HG02642 (cell line): ENCODE measurements around the gene CD48.

ENCODE experiments used
- ATAC-seq: cut with Tn5 transposase; IDR thresholded peaks from one replicate; pipeline ENCODE4 v1.9.1; 2021; ENCODE audit warnings: mild to moderate bottlenecking; ENCODE audit not compliant: unreplicated experiment, poor library complexity

CD48 gene, protein sequence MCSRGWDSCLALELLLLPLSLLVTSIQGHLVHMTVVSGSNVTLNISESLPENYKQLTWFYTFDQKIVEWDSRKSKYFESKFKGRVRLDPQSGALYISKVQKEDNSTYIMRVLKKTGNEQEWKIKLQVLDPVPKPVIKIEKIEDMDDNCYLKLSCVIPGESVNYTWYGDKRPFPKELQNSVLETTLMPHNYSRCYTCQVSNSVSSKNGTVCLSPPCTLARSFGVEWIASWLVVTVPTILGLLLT

DNA sequence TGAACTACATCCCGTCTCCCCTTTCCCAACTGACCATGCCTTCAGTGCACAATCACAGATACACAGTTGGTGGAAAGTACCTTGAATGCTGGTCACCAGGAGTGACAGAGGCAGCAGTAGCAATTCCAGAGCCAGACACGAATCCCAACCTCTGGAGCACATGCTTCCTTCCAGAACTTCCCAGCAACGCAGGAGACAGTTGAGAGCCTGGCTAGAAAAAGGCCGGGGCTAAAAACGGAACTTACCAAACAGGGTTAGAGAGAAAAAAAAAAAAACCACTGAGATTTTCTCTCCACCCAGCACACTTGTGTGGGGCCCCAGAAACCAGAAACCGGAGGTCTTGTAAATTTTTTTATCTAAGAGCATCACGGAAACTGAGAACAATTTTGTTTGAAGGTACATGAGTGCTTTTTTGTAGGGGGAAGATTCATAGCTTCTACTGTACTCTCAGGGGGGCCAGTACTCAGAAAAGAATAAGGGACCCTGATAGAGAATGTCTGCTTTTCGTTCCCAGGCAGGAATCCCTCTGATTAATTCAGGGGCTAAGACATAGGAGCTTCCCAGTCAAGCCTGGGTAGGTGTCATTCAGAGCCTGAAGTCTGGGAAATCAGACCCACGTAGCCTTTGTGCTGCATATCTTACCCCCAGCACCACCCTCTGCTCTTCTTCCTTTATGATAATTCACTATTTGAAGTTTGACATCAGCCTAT lies at the start of gene CD48:
Gene CD48, minus strand, starts transcription at position 221 of the 710 bp plus-strand sequence. Its CDS starts 59 bp downstream, at position 162.
- ATAC-seq: peak; percentile 42

DNA sequence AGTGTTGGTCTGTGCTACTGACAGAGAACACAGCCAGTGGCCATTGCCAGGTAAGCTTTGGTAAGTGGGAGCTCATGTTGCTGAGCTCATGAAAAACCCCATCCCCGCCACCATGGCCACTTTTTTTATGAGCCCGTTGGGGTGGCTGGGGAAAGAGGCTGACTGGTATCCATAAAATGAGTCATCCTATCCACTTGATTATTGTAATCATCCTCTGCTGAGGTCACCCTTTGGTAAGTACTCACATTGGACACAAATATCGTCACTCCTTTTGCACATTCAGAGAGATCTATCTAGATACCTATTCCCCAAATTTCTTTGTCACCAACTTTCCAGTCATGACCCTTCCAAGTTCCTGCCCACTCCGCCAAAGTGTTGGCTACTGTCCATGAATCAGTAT lies 49.4 kb upstream of the CD48 start:
- ATAC-seq: no peak

DNA sequence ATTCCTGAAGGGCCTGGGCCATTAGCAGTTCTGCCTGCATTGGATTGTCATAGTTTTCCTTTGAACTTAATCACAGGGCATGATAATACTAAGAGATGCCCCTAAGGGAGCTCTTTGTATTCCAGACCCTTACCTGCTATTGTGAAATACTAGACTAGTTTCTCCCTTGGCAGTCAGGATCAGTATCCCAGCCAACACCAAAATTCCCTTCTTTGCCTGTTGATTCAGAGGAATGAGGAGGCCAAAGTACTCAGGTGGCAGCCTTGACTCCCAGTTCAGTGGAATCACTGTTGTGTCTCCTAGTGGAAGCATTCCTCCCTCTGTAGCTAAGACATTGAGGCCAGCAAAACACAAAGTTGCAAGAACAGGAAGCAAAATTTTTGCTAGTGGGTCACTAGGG lies 48.1 kb upstream of the CD48 start:
- ATAC-seq: no peak

DNA sequence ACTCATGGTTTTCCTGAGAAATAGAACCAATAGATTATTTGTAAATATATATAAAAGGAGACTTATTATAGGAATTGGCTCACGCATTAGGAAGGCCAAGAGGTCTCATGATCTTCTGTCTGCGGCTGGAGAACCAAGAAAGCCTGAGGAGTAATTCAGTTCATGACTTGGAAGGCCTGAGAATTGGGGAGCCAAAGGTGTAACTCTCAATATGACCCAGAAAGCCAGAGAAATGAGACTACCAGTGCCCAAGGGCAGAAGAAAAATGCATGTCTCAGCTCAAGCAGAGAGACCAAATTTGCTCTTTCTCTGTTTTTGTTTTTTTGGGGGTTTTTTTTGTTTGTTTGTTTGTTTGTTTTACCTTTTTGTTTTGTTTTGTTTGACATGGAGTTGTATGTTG lies 46.9 kb upstream of the CD48 start:
- no peak for ATAC-seq

DNA sequence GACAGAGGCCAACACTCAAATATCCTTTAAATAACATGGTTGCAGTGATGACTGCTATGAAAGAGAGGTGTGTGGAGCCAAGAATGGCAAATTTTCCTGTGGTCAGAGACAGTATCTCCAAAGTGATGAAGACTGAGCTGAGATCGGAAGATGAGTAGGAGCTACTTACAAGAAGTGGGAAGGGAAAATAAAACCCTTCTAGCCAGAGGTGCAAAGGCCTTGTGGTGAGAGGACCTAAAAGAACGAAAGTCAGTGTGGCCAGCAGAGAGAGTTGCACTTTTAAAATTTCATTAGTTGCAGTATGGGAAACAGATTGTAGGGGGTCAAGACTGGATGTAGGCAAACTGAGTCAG lies 45.2 kb upstream of the CD48 start:
- ATAC-seq: no peak

GRCh38 chr1:160755911-160756848 lies 44.6 kb upstream of the CD48 start:
- ATAC-seq: no peak

DNA sequence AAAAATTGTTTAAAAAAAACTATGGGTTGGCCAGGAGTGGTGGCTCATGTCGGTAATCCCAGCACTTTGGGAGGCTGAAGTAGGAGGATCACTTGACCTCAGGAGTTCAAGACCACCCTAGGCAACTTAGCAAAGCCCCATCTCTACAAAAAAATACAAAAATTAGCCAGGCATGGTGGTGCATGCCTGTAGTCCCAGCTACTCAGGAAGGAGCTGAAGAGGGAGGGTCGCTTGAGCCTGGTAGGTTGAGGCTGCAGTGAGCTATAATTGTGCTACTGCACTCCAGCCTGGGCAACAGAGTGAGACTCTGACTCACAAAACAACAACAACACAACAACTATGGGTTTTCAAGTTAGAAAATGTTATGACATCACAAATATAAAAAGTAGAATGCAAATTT lies 43.8 kb upstream of the CD48 start:
- no peak for ATAC-seq

DNA sequence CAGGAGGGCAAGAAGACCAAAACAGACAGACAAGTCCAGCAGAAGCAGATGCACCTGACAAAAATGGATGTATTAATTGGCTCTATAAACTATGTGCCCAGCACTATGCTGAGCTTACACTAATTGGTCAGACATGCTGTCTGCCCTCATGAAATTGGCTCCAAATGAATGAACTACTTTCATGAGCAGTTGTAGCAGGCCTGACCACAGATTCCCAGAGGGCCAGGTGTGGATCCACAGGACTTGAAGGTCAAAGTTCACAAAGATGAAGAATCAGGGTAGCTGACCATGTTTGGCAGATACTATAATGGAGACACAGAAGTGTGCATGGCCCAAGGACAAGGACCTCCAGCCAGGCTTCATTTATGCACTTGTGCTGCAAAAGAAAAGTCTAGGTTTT lies 42.0 kb upstream of the CD48 start:
- ATAC-seq: no peak

- ATAC-seq: no peak
These were observed 41.3 kb upstream of the CD48 start for GRCh38 chr1:160752924-160753323.

DNA sequence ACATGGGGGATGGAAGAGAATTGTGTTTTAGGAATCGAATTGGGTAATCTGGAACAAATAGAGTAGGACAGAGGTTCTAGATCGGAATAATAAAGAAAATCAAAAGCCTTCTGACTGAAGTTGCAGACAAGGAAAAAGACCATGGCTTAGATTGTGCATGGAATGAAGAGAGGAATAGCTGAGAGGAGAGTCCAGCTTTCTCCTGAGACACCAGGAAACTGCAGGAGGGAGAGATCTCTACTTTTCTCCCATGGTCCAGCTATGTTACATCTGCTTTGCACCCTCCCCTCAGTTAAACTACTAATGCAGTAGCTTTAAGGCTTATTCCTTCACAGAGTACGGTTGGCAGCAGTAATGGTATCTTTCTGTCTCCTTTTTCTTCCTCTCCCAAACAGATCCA lies 40.8 kb upstream of the CD48 start:
- no peak for ATAC-seq

GRCh38 chr1:160750608-160751007 lies 39.0 kb upstream of the CD48 start:
- no peak for ATAC-seq

GRCh38 chr1:160748878-160749269 lies 37.3 kb upstream of the CD48 start:
- no peak for ATAC-seq

GRCh38 chr1:160748181-160748877 lies 36.7 kb upstream of the CD48 start:
- ATAC-seq: no peak

GRCh38 chr1:160747717-160748116 lies 36.1 kb upstream of the CD48 start:
- ATAC-seq: no peak

DNA sequence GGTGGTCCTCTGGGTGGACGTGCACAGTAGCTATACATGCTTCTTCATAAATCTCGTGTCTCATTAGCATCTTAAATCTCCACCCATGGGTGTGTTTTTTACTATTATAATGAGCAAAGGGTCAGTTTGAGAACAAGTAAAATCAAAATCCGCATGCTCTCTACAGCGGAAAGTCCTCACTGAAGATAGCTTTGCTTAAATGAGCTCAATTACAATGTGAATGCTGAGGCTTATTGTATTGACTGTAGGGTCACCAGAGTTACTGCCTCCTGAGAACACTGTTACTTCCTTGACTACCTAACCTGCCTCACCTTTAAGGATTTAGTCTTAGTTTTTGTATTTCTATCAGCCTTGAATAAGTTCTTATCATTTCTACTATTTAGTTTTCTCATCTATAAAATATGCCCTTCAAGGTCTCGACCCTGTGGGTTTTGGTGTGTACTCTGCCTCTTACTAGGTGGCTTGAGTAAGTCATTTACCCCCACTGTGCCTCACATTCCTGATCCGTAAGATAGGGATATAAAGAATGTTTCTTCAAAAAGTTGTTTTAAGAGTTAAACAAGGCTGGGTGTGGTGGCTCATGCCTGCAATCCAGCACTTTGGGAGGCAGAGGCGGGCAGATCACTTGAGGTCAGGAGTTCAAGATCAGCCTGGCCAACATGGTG lies 35.3 kb upstream of the CD48 start:
- ATAC-seq: no peak

DNA sequence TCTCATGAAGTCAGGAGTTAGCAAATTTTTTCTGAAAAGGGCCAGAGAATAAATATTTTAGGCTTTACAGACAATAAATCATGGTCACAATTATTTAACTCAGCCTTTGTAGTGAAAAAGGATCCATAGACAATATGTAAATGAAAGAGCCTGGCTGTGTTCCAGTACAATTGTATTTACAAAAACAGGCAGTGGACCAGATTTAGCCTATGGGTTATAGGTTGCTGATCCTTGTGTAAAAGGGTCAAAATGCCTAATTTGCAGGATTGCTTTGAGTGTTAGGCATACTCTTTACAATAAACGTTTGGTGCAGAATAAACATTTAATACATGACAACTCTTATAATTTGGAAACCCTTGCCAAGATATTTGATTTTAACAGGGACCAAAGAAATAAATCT lies 33.9 kb upstream of the CD48 start:
- no peak for ATAC-seq

DNA sequence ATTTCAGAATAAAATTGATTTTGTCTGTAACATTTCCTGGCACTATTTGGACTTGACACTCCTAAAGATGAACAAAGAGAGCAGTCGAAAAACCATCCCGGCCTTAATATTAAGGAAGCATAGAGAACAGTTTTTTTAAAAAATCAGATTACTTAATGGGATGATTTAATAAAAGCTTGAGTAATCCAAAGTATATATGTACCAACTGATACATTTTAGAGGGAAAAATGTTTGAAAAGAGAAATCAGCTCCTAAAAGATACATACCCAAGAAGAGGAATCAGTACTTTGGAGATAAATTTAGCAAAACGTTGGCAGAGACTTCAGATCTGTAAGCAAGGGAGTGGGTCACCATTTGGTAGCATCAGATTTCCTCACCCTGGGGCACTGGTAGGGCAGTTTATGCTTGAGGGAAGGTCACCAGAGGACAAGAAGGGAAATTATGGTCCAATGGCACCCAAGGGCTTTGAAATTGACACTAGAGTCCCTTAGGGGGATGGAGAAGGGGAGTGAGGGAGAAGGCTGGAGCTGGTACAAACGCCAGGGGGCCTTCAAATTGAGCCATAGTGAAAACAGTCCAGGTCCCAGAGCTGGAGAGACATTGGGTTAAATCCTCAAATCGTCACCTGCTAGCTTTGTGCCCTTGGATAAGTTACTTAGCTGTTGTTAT lies 33.4 kb upstream of the CD48 start:
- ATAC-seq: no peak

DNA sequence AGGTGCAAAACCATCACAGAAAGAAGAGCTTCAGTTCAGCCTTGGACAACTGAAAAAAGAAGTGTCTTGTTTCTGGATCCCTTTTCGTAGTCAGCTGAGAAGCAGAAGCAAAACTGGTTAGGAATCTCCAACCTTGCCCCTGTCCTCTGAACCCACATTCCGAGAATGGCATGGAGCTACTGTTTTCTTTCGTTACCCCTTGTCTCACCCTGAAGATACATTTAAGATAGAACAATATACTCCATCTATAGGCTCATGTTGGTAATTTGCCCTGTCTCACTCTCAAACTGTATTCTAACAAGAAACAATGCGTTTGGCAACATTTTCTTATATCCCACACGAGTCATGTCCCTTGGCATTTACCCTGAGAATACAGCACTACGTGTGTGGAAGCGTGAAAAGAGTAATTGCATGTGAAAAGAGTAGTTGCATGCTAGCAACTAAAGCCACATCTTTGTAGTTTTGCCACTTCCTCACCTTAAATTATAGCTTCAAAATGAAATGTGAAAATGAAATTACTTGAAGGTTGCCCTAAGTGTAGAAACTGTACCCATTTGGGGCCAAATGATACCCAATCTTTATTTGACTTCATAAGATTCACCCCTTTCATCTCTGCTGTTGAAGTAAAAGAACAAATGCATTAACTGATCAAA lies 32.7 kb upstream of the CD48 start:
- no peak for ATAC-seq

- no peak for ATAC-seq
These were observed 31.6 kb upstream of the CD48 start for GRCh38 chr1:160743266-160743665.
